H9 (cell line): Measurements from ENCODE around the gene SLAIN1. TPM values are rescaled to one million over a fixed set of nuclear protein-coding genes. Genes with fewer than 3 reads are reported as not detected.
A peak's percentile ranks its signal among the peaks of the same experiment; 100 is the strongest.

Source experiments
- DNase-seq: peaks from one replicate; pipeline ENCODE4 v3.0.0-alpha.2; 2017
- H2AFZ ChIP-seq: one replicate; pipeline ENCODE4 v1.6.1; 2013; ENCODE audit warnings: mild to moderate bottlenecking, low read length, control low read depth, moderate library complexity
- H2AK5ac ChIP-seq: 2 replicates; pipeline ENCODE4 v1.6.1; 2013; ENCODE audit warnings: low read length, control low read depth, mixed read lengths; ENCODE audit not compliant: insufficient read length
- H2BK120ac ChIP-seq: one replicate; pipeline ENCODE4 v1.6.1; 2013; ENCODE audit warnings: low read depth, mild to moderate bottlenecking, low read length, control low read depth, inconsistent platforms; ENCODE audit not compliant: poor library complexity, severe bottlenecking
- H2BK12ac ChIP-seq: 2 replicates; pipeline ENCODE4 v1.6.1; 2013; ENCODE audit warnings: low read length, control low read depth, mixed read lengths, low read depth; ENCODE audit not compliant: insufficient read length
- H2BK15ac ChIP-seq: 2 replicates; pipeline ENCODE4 v1.6.1; 2013; ENCODE audit warnings: low read depth, low read length, control low read depth
- H2BK20ac ChIP-seq: one replicate; pipeline ENCODE4 v1.6.1; 2013; ENCODE audit warnings: low read depth, mild to moderate bottlenecking, low read length, control low read depth, inconsistent platforms; ENCODE audit not compliant: poor library complexity, severe bottlenecking
- H2BK5ac ChIP-seq: 2 replicates; pipeline ENCODE4 v1.6.1; 2013; ENCODE audit warnings: low read length, control low read depth, mixed read lengths; ENCODE audit not compliant: insufficient read length
- H3K14ac ChIP-seq: 2 replicates; pipeline ENCODE4 v1.6.1; 2013; ENCODE audit warnings: low read length, control low read depth; ENCODE audit not compliant: insufficient read depth
- H3K18ac ChIP-seq: 2 replicates; pipeline ENCODE4 v1.6.1; 2013; ENCODE audit warnings: low read depth, mild to moderate bottlenecking, mixed read lengths, low read length, control low read depth; ENCODE audit not compliant: insufficient read length
- H3K23ac ChIP-seq: 2 replicates; pipeline ENCODE4 v1.6.1; 2013; ENCODE audit warnings: low read length, control low read depth, mixed read lengths, low read depth; ENCODE audit not compliant: insufficient read length
- H3K23me2 ChIP-seq: 2 replicates; pipeline ENCODE4 v1.6.1; 2013; ENCODE audit warnings: low read depth, mild to moderate bottlenecking, mixed read lengths, low read length, control low read depth; ENCODE audit not compliant: insufficient read length, poor library complexity, severe bottlenecking
- H3K27ac ChIP-seq: 2 replicates; pipeline ENCODE4 v1.5.1; 2013; ENCODE audit warnings: low read length, control low read depth, mixed read lengths, low read depth; ENCODE audit not compliant: insufficient read length
- H3K27me3 ChIP-seq: 2 replicates; pipeline ENCODE4 v1.6.1; 2013; ENCODE audit warnings: low read length, control low read depth, inconsistent platforms; ENCODE audit not compliant: insufficient read depth
- H3K4ac ChIP-seq: 2 replicates; pipeline ENCODE4 v1.6.1; 2013; ENCODE audit warnings: low read depth, mild to moderate bottlenecking, control low read depth, inconsistent platforms, low read length, moderate library complexity
- H3K4me1 ChIP-seq: 2 replicates; pipeline ENCODE4 v1.6.1; 2013; ENCODE audit warnings: low read length, control low read depth, inconsistent platforms; ENCODE audit not compliant: insufficient read depth
- H3K4me2 ChIP-seq: 2 replicates; pipeline ENCODE4 v1.6.1; 2013; ENCODE audit warnings: low read length, control low read depth, mixed read lengths; ENCODE audit not compliant: insufficient read length, insufficient read depth
- H3K56ac ChIP-seq: 2 replicates; pipeline ENCODE4 v1.6.1; 2013; ENCODE audit warnings: low read depth, mild to moderate bottlenecking, mixed read lengths, low read length, control low read depth; ENCODE audit not compliant: insufficient read length
- H3K79me1 ChIP-seq: 2 replicates; pipeline ENCODE4 v1.6.1; 2013; ENCODE audit warnings: low read depth, mild to moderate bottlenecking, moderate library complexity, low read length, control low read depth, inconsistent platforms; ENCODE audit not compliant: insufficient read depth, poor library complexity, severe bottlenecking
- H3K79me2 ChIP-seq: 2 replicates; pipeline ENCODE4 v1.6.1; 2013; ENCODE audit warnings: low read length, control low read depth, inconsistent platforms; ENCODE audit not compliant: insufficient read depth
- H3K9ac ChIP-seq: 2 replicates; pipeline ENCODE4 v1.6.1; 2013; ENCODE audit warnings: low read length, control low read depth, mixed read lengths; ENCODE audit not compliant: insufficient read length; ENCODE audit errors: extremely low read depth
- H3K9me3 ChIP-seq: one replicate; pipeline ENCODE4 v1.6.1; 2013; ENCODE audit warnings: low read depth, low read length, inconsistent platforms; ENCODE audit not compliant: control insufficient read depth
- H3T11ph ChIP-seq: one replicate; pipeline ENCODE4 v1.6.1; 2013; ENCODE audit warnings: mild to moderate bottlenecking, low read length, control low read depth, inconsistent platforms
- H4K20me1 ChIP-seq: one replicate; pipeline ENCODE4 v1.6.1; 2013; ENCODE audit not compliant: control insufficient read depth, insufficient read length, insufficient read depth
- H4K5ac ChIP-seq: 2 replicates; pipeline ENCODE4 v1.6.1; 2013; ENCODE audit warnings: low read depth, mild to moderate bottlenecking, mixed read lengths, low read length, control low read depth; ENCODE audit not compliant: insufficient read length
- H4K8ac ChIP-seq: replicated peaks from 2 replicates; pipeline ENCODE4 v1.6.1; 2013; ENCODE audit warnings: low read length, control low read depth, mixed read lengths, low read depth; ENCODE audit not compliant: insufficient read length
- H4K91ac ChIP-seq: 2 replicates; pipeline ENCODE4 v1.6.1; 2013; ENCODE audit warnings: low read depth, mild to moderate bottlenecking, moderate library complexity, mixed read lengths, low read length, control low read depth; ENCODE audit not compliant: insufficient read length
- H3K27ac Mint-ChIP-seq, 3 experiments: 2 replicates in 2 of 3; 3 replicates in 1 of 3; pipeline ENCODE4 v1.8.0; 2020 to 2021; ENCODE audit warnings: mixed read lengths in 3 of 3, mild to moderate bottlenecking in 1 of 3, moderate library complexity in 1 of 3
- H3K27me3 Mint-ChIP-seq: 2 replicates; pipeline ENCODE4 v1.8.0; 2021; ENCODE audit warnings: low read depth, mild to moderate bottlenecking, moderate library complexity, mixed read lengths
- H3K36me3 Mint-ChIP-seq, 3 experiments: 2 replicates in 2 of 3; 3 replicates in 1 of 3; pipeline ENCODE4 v1.8.0; 2020 to 2021; ENCODE audit warnings: low read depth in 3 of 3, mixed read lengths in 3 of 3; ENCODE audit not compliant: insufficient read depth in 1 of 3
- H3K4me1 Mint-ChIP-seq, 2 experiments: 2 replicates each; pipeline ENCODE4 v1.8.0; 2020; ENCODE audit warnings: mixed read lengths in 2 of 2
- H3K4me3 Mint-ChIP-seq, 2 experiments: 2 replicates in 1 of 2; 3 replicates in 1 of 2; pipeline ENCODE4 v1.8.0; 2020 to 2021; ENCODE audit warnings: mild to moderate bottlenecking in 2 of 2, mixed read lengths in 2 of 2, moderate library complexity in 1 of 2
- H3K9me3 Mint-ChIP-seq, 2 experiments: 2 replicates in 1 of 2; 3 replicates in 1 of 2; pipeline ENCODE4 v1.8.0; 2020; ENCODE audit warnings: mild to moderate bottlenecking in 2 of 2, mixed read lengths in 2 of 2, moderate library complexity in 1 of 2
- WGBS: extraction: QIAGEN DNeasy Blood & Tissue Kit; methylation state at CpG from one replicate; pipeline ENCODE4 v1.1.7; 2013; ENCODE audit warnings: missing lambda C conversion rate, low lambda C conversion rate, mixed read lengths; ENCODE audit not compliant: insufficient read length; ENCODE audit errors: extremely low coverage; 5-methylcytosine and 5-hydroxymethylcytosine counted together
- total RNA-seq: library from RNA; stranded (reverse); gene quantifications from 2 replicates; pipeline ENCODE4 v1.2.1, GENCODE V29; 2021
- TF ChIP-seq, protein P1 (sequence below): fragments of 200-600 bp; sonication (generic); conservative IDR thresholded peaks from 3 replicates; pipeline ENCODE4 v1.8.0; 2021; ENCODE audit warnings: antibody characterized with exemption, mild to moderate bottlenecking

Gene SLAIN1
- total RNA-seq, 1 experiment from 2014 or later = 23.2 TPM

GRCh38 chr13:77698201-77699058 is 943 bp downstream of the SLAIN1 start:
- TF ChIP-seq, protein P1, sequence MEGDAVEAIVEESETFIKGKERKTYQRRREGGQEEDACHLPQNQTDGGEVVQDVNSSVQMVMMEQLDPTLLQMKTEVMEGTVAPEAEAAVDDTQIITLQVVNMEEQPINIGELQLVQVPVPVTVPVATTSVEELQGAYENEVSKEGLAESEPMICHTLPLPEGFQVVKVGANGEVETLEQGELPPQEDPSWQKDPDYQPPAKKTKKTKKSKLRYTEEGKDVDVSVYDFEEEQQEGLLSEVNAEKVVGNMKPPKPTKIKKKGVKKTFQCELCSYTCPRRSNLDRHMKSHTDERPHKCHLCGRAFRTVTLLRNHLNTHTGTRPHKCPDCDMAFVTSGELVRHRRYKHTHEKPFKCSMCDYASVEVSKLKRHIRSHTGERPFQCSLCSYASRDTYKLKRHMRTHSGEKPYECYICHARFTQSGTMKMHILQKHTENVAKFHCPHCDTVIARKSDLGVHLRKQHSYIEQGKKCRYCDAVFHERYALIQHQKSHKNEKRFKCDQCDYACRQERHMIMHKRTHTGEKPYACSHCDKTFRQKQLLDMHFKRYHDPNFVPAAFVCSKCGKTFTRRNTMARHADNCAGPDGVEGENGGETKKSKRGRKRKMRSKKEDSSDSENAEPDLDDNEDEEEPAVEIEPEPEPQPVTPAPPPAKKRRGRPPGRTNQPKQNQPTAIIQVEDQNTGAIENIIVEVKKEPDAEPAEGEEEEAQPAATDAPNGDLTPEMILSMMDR = peak; percentile 37; the same call in 2 of the 3 replicates
- no peak overlapping the region for H2AFZ ChIP-seq
- H3K27me3 ChIP-seq = no peaks in the 10 kb centered on the region
- no peak overlapping the region for H2BK20ac ChIP-seq
- H3K56ac ChIP-seq = no peak overlapping the region
- peaks cover 8% of the 10 kb centered on the region; the same call in 1 of the 2 replicates for H3K79me2 ChIP-seq
- H2BK12ac ChIP-seq = no peak overlapping the region
- no peak overlapping the region for H4K91ac ChIP-seq
- no peak overlapping the region for H3K23ac ChIP-seq
- H3K4me2 ChIP-seq = peak overlapping the region; percentile 99
- no peak overlapping the region for H3K18ac ChIP-seq
- peaks cover 5% of the 10 kb centered on the region for H3K23me2 ChIP-seq
- Mint-ChIP-seq H3K4me3 (peak overlapping the region; percentile 86 to 100), H3K4me1 (peaks cover 31 to 36% of the 10 kb centered on the region in 2 experiments), H3K36me3 (peaks cover 2 to 3% (median 3%) of the 10 kb centered on the region in 3 experiments; a peak in 5 of 7 replicates), H3K27me3 (peaks cover 16% of the 10 kb centered on the region), H3K27ac (peak overlapping the region in 2 of 3 experiments; percentile 40 to 98; a peak in 5 of 7 replicates), H3K9me3 (no peaks in the 10 kb centered on the region; a peak in 2 of 5 replicates)
- no peaks in the 10 kb centered on the region for H4K20me1 ChIP-seq
- no peak overlapping the region for H3K27ac ChIP-seq
- no peak overlapping the region for H2BK15ac ChIP-seq
- no peaks in the 10 kb centered on the region for H3K79me1 ChIP-seq
- H2BK120ac ChIP-seq = no peak overlapping the region
- WGBS = no CpG with 5 or more reads among the region's 75 CpGs
- no peak overlapping the region for H4K5ac ChIP-seq
- no peaks in the 10 kb centered on the region for H3K9me3 ChIP-seq
- no peak overlapping the region for H2BK5ac ChIP-seq
- no peak overlapping the region for H4K8ac ChIP-seq
- H3K14ac ChIP-seq = peak overlapping the region; percentile 29; the same call in 1 of the 2 replicates
- H3K9ac ChIP-seq = peak overlapping the region; percentile 77
- no peak overlapping the region for H2AK5ac ChIP-seq
- no peak overlapping the region for H3K4ac ChIP-seq
- peak; percentile 57 for DNase-seq
- peaks cover 2% of the 10 kb centered on the region; the same call in 1 of the 2 replicates for H3K4me1 ChIP-seq
- H3T11ph ChIP-seq = no peak overlapping the region
